WERI-Rb-1 (cell line): ENCODE results near the gene STRN3.

Experiments
- DNase-seq: peaks from one replicate; pipeline ENCODE4 v3.0.0-alpha.2; 2020
- H3K27ac ChIP-seq: fragments of 250-450 bp; sonication (Bioruptor Pico); 2 replicates; pipeline ENCODE4 v1.5.1; 2020; ENCODE audit warnings: mild to moderate bottlenecking, moderate library complexity
- H3K27me3 ChIP-seq: fragments of 250-450 bp; sonication (Bioruptor Pico); 2 replicates; pipeline ENCODE4 v1.5.1; 2021; ENCODE audit warnings: mild to moderate bottlenecking, low read depth, moderate library complexity; ENCODE audit not compliant: insufficient read depth, severe bottlenecking
- H3K36me3 ChIP-seq: fragments of 250-450 bp; sonication (Bioruptor Pico); 2 replicates; pipeline ENCODE4 v1.5.1; 2020; ENCODE audit warnings: mild to moderate bottlenecking, moderate library complexity
- H3K4me3 ChIP-seq: 2 replicates; pipeline ENCODE4 v1.5.1; 2011; ENCODE audit warnings: low read depth, mild to moderate bottlenecking, control low read depth, low read length
- H3K9me3 ChIP-seq: fragments of 250-450 bp; sonication (Bioruptor Pico); 2 replicates; pipeline ENCODE4 v1.5.1; 2021; ENCODE audit warnings: mild to moderate bottlenecking, moderate library complexity; ENCODE audit not compliant: severe bottlenecking
- TF ChIP-seq, protein P1 (sequence below): IDR thresholded peaks from 2 replicates; pipeline ENCODE4 v1.5.1; 2011; ENCODE audit warnings: low read depth, mild to moderate bottlenecking, control low read depth, inconsistent platforms, low read length

The STRN3 gene

DNA sequence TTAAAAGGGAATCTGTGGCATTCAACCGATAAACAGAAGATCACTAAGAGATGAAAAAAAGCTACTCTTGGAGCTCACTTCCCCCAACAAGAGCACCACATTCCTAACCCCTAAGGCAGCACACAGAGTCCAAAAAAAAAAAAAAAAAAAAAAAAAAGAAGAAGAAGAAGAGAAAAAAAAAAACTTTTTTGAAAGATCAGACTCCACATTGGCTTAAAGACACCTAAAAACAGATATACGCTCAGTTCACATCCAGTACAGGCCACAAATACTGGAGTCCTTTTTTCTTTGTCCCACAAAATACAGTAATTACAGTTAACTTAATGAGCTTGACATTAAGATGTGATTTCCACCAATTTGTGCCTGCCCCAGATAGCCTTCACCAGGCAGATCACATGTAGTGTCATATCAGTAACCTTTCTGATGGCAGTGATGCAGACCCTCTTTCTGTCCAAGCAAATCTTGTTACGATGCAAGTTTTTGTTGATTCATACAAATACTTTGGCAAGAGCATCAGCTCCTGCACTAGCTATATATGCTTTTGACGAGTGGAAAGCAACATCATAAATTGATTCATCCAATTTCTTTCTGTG is 131.2 kb downstream of the STRN3 start:
- H3K36me3 ChIP-seq: peaks cover 20% of the 10 kb centered on the region
- TF ChIP-seq, protein P1, sequence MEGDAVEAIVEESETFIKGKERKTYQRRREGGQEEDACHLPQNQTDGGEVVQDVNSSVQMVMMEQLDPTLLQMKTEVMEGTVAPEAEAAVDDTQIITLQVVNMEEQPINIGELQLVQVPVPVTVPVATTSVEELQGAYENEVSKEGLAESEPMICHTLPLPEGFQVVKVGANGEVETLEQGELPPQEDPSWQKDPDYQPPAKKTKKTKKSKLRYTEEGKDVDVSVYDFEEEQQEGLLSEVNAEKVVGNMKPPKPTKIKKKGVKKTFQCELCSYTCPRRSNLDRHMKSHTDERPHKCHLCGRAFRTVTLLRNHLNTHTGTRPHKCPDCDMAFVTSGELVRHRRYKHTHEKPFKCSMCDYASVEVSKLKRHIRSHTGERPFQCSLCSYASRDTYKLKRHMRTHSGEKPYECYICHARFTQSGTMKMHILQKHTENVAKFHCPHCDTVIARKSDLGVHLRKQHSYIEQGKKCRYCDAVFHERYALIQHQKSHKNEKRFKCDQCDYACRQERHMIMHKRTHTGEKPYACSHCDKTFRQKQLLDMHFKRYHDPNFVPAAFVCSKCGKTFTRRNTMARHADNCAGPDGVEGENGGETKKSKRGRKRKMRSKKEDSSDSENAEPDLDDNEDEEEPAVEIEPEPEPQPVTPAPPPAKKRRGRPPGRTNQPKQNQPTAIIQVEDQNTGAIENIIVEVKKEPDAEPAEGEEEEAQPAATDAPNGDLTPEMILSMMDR: no peak
- no peaks in the 10 kb centered on the region for H3K27me3 ChIP-seq
- no peak for DNase-seq
- no peaks in the 10 kb centered on the region for H3K9me3 ChIP-seq
- no peak overlapping the region for H3K27ac ChIP-seq
- no peak overlapping the region for H3K4me3 ChIP-seq

DNA sequence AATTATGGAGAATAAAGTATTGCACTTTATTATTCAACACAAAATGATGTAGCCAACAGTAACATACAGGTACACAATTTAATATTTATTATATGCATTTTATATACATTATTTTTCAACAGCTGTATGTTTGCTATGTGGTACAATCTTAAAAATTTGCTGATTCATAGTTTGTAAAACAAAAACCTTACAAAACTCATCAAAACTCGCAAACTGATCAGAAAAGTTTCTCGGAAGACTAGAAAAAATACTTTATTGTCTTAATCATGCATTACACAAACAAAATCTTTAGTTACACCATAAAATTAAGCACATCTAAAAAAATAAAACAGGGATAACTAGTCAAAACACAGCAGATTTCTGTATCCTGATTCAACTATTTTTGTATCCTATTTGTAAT is 132.4 kb downstream of the STRN3 start:
- TF ChIP-seq, protein P1: no peak
- Histone ChIP-seq H3K9me3 (no peaks in the 10 kb centered on the region), H3K27me3 (no peaks in the 10 kb centered on the region), H3K27ac (no peak overlapping the region), H3K4me3 (no peak overlapping the region), H3K36me3 (peaks cover 16% of the 10 kb centered on the region)
- no peak for DNase-seq

DNA sequence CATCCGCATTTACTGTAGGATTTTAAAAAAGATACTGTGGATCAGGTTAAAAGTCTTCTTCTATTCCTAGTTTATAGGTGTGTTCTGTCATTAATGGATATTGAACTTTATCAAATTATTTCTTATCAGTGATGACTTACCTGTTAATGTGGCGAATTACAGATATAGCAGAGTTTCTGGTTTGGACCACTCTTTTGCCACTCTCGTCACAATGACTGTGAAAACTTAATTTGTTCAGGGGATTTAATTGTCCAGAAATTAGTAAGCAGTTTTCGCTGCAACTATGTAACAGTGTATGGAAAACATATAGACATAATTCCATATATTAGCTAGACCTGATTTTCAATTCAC is 137.0 kb downstream of the STRN3 start:
- TF ChIP-seq, protein P1: no peak
- H3K27ac ChIP-seq: no peak overlapping the region
- no peak overlapping the region for H3K4me3 ChIP-seq
- no peaks in the 10 kb centered on the region for H3K9me3 ChIP-seq
- no peaks in the 10 kb centered on the region for H3K36me3 ChIP-seq
- no peak for DNase-seq
- H3K27me3 ChIP-seq: no peaks in the 10 kb centered on the region

DNA sequence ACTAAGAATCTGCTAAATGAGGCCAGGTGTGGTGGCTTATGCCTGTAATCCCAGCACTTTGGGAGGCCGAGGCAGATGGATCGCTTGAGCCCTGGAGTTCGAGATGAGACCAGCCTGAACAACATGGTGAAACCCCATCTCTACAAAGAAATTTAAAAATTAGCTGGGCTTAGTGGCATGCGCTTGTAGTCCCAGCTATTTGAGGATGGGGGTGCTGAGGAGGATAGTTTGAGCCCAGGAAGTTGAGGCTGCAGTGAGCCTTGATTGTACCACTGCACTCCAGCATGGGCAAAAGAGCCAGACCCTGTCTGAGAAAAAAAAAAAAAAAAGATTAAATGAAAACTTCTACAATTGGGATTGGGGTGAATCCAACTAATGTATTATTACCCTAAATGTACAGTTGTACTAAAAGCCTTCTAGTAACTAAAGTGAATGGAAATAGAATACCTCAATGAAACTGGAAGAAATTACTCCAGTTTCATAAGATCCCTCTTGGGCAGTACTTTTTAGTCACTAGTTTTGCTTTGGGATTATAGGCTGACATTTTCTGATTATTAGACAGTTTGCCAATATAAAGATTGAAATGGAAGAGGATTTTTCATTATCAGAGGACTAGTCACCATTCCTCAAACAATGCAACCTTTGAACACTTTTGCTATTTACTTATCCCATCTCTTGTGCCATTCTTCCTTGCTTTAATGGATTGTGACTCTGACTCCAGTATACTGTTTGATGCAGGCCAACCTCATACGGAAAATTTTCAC is 137.5 kb downstream of the STRN3 start:
- no peak overlapping the region for H3K27ac ChIP-seq
- no peaks in the 10 kb centered on the region for H3K9me3 ChIP-seq
- H3K36me3 ChIP-seq: no peaks in the 10 kb centered on the region
- no peaks in the 10 kb centered on the region for H3K27me3 ChIP-seq
- peak; percentile 38 for DNase-seq
- no peak overlapping the region for H3K4me3 ChIP-seq
- TF ChIP-seq, protein P1: no peak

DNA sequence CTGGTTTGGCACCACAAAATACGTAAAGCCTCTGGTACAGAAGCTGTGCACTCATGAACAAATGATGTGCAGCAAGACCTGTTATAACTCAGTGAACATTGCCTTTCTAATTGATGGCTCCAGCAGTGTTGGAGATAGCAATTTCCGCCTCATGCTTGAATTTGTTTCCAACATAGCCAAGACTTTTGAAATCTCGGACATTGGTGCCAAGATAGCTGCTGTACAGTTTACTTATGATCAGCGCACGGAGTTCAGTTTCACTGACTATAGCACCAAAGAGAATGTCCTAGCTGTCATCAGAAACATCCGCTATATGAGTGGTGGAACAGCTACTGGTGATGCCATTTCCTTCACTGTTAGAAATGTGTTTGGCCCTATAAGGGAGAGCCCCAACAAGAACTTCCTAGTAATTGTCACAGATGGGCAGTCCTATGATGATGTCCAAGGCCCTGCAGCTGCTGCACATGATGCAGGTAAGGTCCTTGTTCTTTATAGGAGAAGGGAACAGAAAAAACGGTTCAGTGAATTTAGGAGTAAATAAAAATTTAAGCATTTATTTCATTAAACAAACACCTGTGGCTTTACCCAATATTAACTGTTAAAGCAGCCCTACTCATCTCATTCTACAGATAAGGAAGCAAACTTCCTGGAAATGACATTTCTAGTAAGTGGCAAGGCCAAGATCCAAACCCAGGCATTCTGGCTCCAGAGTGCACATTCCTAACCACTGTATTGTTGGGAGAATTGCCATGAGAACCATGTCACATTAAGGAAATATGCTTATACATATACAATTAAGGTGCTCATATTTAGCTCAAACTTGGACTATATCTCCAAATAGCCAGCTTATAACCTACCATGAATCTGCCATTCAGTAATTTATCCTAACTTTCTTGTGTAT is 140.1 kb downstream of the STRN3 start:
- Histone ChIP-seq H3K27ac (no peak overlapping the region), H3K9me3 (no peaks in the 10 kb centered on the region), H3K27me3 (no peaks in the 10 kb centered on the region), H3K4me3 (no peak overlapping the region), H3K36me3 (no peaks in the 10 kb centered on the region)
- TF ChIP-seq, protein P1: no peak
- DNase-seq: no peak
